ENCODE measurements around the gene COL1A1. TPM values are rescaled to one million over a fixed set of nuclear protein-coding genes. Genes with fewer than 3 reads are reported as not detected.

Gene COL1A1
- total RNA-seq, 1 donor from 2014 or later = 171 TPM

- TF ChIP-seq POLR2A (IDR thresholded peaks at IDR 0.05) = no peak
- TF ChIP-seq CTCF (IDR thresholded peaks at IDR 0.05) = no peak
- no peak for TF ChIP-seq POLR2AphosphoS5 (IDR thresholded peaks at IDR 0.05; ENCODE audit: insufficient read depth in 1 of 2, low read depth in 1 of 2)
- no peaks in the 10 kb centered on the region for H3K27me3 ChIP-seq
- no peak overlapping the region for H3K4me3 ChIP-seq
- intact Hi-C loops (cut with DNase I) = no loop called here
- H3K4me1 ChIP-seq = peaks cover 61% of the 10 kb centered on the region
- no peaks in the 10 kb centered on the region for H3K9me3 ChIP-seq
- peak overlapping the region; percentile 97 for H3K27ac ChIP-seq
- peaks cover 0 to 21% of the 10 kb centered on the region in 2 donors for H3K36me3 ChIP-seq
- no peak for DNase-seq (ENCODE audit: extremely low spot score in 2 of 2)
These were observed 17.9 kb downstream of the COL1A1 start for GRCh38 chr17:50183421-50183994.

- no peak overlapping the region for H3K4me3 ChIP-seq
- no peak for DNase-seq (ENCODE audit: extremely low spot score in 2 of 2)
- peaks cover 0 to 21% of the 10 kb centered on the region in 2 donors for H3K36me3 ChIP-seq
- intact Hi-C loops (cut with DNase I) = no loop called here
- TF ChIP-seq POLR2AphosphoS5 (IDR thresholded peaks at IDR 0.05; ENCODE audit: insufficient read depth in 1 of 2, low read depth in 1 of 2) (no peak), POLR2A (IDR thresholded peaks at IDR 0.05) (no peak), CTCF (IDR thresholded peaks at IDR 0.05) (no peak)
- no peaks in the 10 kb centered on the region for H3K9me3 ChIP-seq
- peak overlapping the region; percentile 97 for H3K27ac ChIP-seq
- H3K27me3 ChIP-seq = no peaks in the 10 kb centered on the region
- peaks cover 63% of the 10 kb centered on the region for H3K4me1 ChIP-seq
These were observed 18.5 kb downstream of the COL1A1 start for GRCh38 chr17:50182783-50183420.

- Histone ChIP-seq H3K36me3 (peaks cover 0 to 10% of the 10 kb centered on the region in 2 donors), H3K27ac (peak overlapping the region; percentile 97), H3K4me3 (no peak overlapping the region), H3K27me3 (no peaks in the 10 kb centered on the region), H3K9me3 (no peaks in the 10 kb centered on the region), H3K4me1 (peaks cover 68% of the 10 kb centered on the region)
- intact Hi-C loops (cut with DNase I) = no loop called here
- DNase-seq (ENCODE audit: extremely low spot score in 2 of 2) = no peak
- TF ChIP-seq POLR2AphosphoS5 (IDR thresholded peaks at IDR 0.05; ENCODE audit: insufficient read depth in 1 of 2, low read depth in 1 of 2) (peak in 1 of 2 donors; percentile 38), CTCF (IDR thresholded peaks at IDR 0.05) (no peak), POLR2A (IDR thresholded peaks at IDR 0.05) (no peak)
These were observed 19.6 kb downstream of the COL1A1 start for GRCh38 chr17:50181591-50182560.

- DNase-seq (ENCODE audit: extremely low spot score in 2 of 2) = no peak
- intact Hi-C loops (cut with DNase I) = no loop called here
- TF ChIP-seq CTCF (IDR thresholded peaks at IDR 0.05) (no peak), POLR2A (IDR thresholded peaks at IDR 0.05) (no peak), POLR2AphosphoS5 (IDR thresholded peaks at IDR 0.05; ENCODE audit: insufficient read depth in 1 of 2, low read depth in 1 of 2) (no peak)
- peak overlapping the region; percentile 97 for H3K27ac ChIP-seq
- no peaks in the 10 kb centered on the region for H3K9me3 ChIP-seq
- peaks cover 0 to 3% of the 10 kb centered on the region in 2 donors for H3K36me3 ChIP-seq
- H3K4me3 ChIP-seq = no peak overlapping the region
- H3K27me3 ChIP-seq = no peaks in the 10 kb centered on the region
- peaks cover 71% of the 10 kb centered on the region for H3K4me1 ChIP-seq
These were observed 20.3 kb downstream of the COL1A1 start for GRCh38 chr17:50181144-50181543.
